ENCODE measurements around the gene PPP1R12A.

PPP1R12A gene

GRCh38 chr12:79858518-79858917, 76.4 kb downstream of the PPP1R12A start:
- TF ChIP-seq CTCF (IDR thresholded peaks at IDR 0.05): no peak
- no peak for TF ChIP-seq ZFX (IDR thresholded peaks at IDR 0.05; ENCODE audit: borderline replicate concordance)
- no peak overlapping the region for H3K27ac ChIP-seq

- no peak overlapping the region for H3K27ac ChIP-seq
- TF ChIP-seq ZFX (IDR thresholded peaks at IDR 0.05; ENCODE audit: borderline replicate concordance) (no peak), CTCF (IDR thresholded peaks at IDR 0.05) (no peak)
Observed at GRCh38 chr12:79857675-79858074, 77.2 kb downstream of the PPP1R12A start.

- no peak overlapping the region for H3K27ac ChIP-seq
- TF ChIP-seq ZFX (IDR thresholded peaks at IDR 0.05; ENCODE audit: borderline replicate concordance) (no peak), CTCF (IDR thresholded peaks at IDR 0.05) (no peak)
Observed at GRCh38 chr12:79850610-79851299, 84.1 kb downstream of the PPP1R12A start.

GRCh38 chr12:79848339-79848738, 86.6 kb downstream of the PPP1R12A start:
- TF ChIP-seq CTCF (IDR thresholded peaks at IDR 0.05) (no peak), ZFX (IDR thresholded peaks at IDR 0.05; ENCODE audit: borderline replicate concordance) (no peak)

DNA sequence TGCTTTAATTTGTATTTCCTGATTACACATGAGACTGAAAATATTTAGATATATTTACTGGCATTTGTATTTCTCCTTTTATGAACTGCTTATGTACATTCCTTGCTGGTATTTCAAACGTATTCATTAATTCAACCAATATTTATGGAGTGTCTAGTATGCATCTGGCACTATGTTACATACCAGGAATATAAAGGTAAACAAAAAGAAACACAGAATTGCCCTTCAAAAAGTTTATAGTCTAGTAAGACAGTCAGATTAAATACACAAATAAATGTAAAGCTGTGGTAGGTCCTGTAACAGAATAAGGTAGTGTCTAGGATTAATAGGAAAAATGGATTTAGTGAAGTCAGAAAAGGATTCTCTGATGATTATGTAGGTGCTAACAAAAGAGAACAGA, 87.5 kb downstream of the PPP1R12A start:
- H3K27ac ChIP-seq: peak overlapping the region; percentile 11; the same call in 1 of the 2 replicates
- TF ChIP-seq CTCF (IDR thresholded peaks at IDR 0.05): no peak
- no peak for TF ChIP-seq ZFX (IDR thresholded peaks at IDR 0.05; ENCODE audit: borderline replicate concordance)

More at GRCh38 chr12:79848339-79848738, 86.6 kb downstream of the PPP1R12A start:
- no peak overlapping the region for H3K27ac ChIP-seq

GRCh38 chr12:79844693-79845092, 90.2 kb downstream of the PPP1R12A start:
- no peak overlapping the region for H3K27ac ChIP-seq
- TF ChIP-seq ZFX (IDR thresholded peaks at IDR 0.05; ENCODE audit: borderline replicate concordance): no peak
- no peak for TF ChIP-seq CTCF (IDR thresholded peaks at IDR 0.05)

- TF ChIP-seq ZFX (IDR thresholded peaks at IDR 0.05; ENCODE audit: borderline replicate concordance) (no peak), CTCF (IDR thresholded peaks at IDR 0.05) (no peak)
Observed at GRCh38 chr12:79843978-79844377, 90.9 kb downstream of the PPP1R12A start.

More at GRCh38 chr12:79843978-79844377, 90.9 kb downstream of the PPP1R12A start:
- H3K27ac ChIP-seq: no peak overlapping the region
